ENCODE data around the gene PNCK. TPM values are rescaled to one million over a fixed set of nuclear protein-coding genes. Genes with fewer than 3 reads are reported as not detected.

PNCK gene
- total RNA-seq, 1 experiment from 2014 or later = 0.84 TPM

- TF ChIP-seq ZFX (IDR thresholded peaks at IDR 0.05) = no peak
- no peak for TF ChIP-seq SIN3A (IDR thresholded peaks at IDR 0.05; ENCODE audit: low read depth)
- no peak for TF ChIP-seq TCF7L2 (IDR thresholded peaks at IDR 0.05; ENCODE audit: borderline replicate concordance, extremely low read depth, insufficient read depth, insufficient read length)
- TF ChIP-seq REST (IDR thresholded peaks at IDR 0.05; ENCODE audit: low read depth) = no peak
- no peak for TF ChIP-seq CBX3 (IDR thresholded peaks at IDR 0.05; ENCODE audit: low read depth)
- TF ChIP-seq SRF (IDR thresholded peaks at IDR 0.05; ENCODE audit: low read depth) = no peak
- TF ChIP-seq YY1 (IDR thresholded peaks at IDR 0.05; ENCODE audit: extremely low read depth, insufficient replicate concordance, low read depth, low read length) = no peak
- no peak for TF ChIP-seq JUND (IDR thresholded peaks at IDR 0.05)
- no peak for TF ChIP-seq SP1 (IDR thresholded peaks at IDR 0.05; ENCODE audit: low read depth)
- no peak for TF ChIP-seq CEBPB (IDR thresholded peaks at IDR 0.05; ENCODE audit: low read depth)
- TF ChIP-seq CTCF (IDR thresholded peaks at IDR 0.05 in 2 of 3, conservative IDR thresholded peaks at IDR 0.05 in 1 of 3; ENCODE audit: borderline replicate concordance in 1 of 3, insufficient read depth in 1 of 3, low read depth in 2 of 3, low read length in 2 of 3) = no peak
- TF ChIP-seq MAX (IDR thresholded peaks at IDR 0.05) = no peak
- TF ChIP-seq RAD21 (IDR thresholded peaks at IDR 0.05; ENCODE audit: low read depth) = no peak
- no peak for TF ChIP-seq ZBTB33 (IDR thresholded peaks at IDR 0.05; ENCODE audit: extremely low read depth, insufficient replicate concordance, low read length)
- no peak for TF ChIP-seq EZH2phosphoT487 (IDR thresholded peaks at IDR 0.05; ENCODE audit: borderline replicate concordance)
- no peak for TF ChIP-seq ELF1 (IDR thresholded peaks at IDR 0.05; ENCODE audit: borderline replicate concordance, low read depth)
- TF ChIP-seq ZNF274 (IDR thresholded peaks at IDR 0.05; ENCODE audit: low read depth, low read length) = no peak
- no peak for TF ChIP-seq EGR1 (IDR thresholded peaks at IDR 0.05; ENCODE audit: low read depth)
- TF ChIP-seq EZH2 (IDR thresholded peaks at IDR 0.05) = no peak
- TF ChIP-seq FOSL1 (IDR thresholded peaks at IDR 0.05; ENCODE audit: low read depth) = no peak
- ChIA-PET POLR2A (no interaction called here), CTCF (no interaction called here)
Measured at GRCh38 chrX:153697924-153698865, 24.6 kb upstream of the PNCK start.

More at GRCh38 chrX:153697924-153698865, 24.6 kb upstream of the PNCK start:
- DNase-seq (ENCODE audit: low read depth, low spot score) (no peak), ATAC-seq (no peak)
- no peaks in the 10 kb centered on the region for H3K4me1 ChIP-seq (ENCODE audit: control insufficient read depth in 1 of 2, insufficient read depth in 2 of 2, low read length in 2 of 2)
- no TSS peak for BruUV-seq (replicated peaks)
- no peaks in the 10 kb centered on the region for H3K36me3 ChIP-seq (ENCODE audit: control insufficient read depth in 1 of 2, insufficient read depth in 2 of 2, low read length in 2 of 2)
- H3K9ac ChIP-seq (ENCODE audit: low read length) = no peak overlapping the region
- H3K9me2 ChIP-seq (ENCODE audit: insufficient read depth) = no peaks in the 10 kb centered on the region
- no peaks in the 10 kb centered on the region for H3K27me3 ChIP-seq (ENCODE audit: insufficient read depth, low read length)
- RAD21 ChIA-PET (ENCODE audit: low non-redundant PET in 1 of 2, low total read pairs in 2 of 2, uncharacterized antibody in 2 of 2, unreplicated experiment in 2 of 2) = no interaction called here
- no peak overlapping the region for H3K27ac ChIP-seq (ENCODE audit: low read depth, low read length)
- no peak overlapping the region for H2AFZ ChIP-seq (ENCODE audit: low read depth, low read length, poor library complexity, severe bottlenecking)
- no peaks in the 10 kb centered on the region for H3K9me3 ChIP-seq (ENCODE audit: control insufficient read depth in 1 of 2, insufficient read depth in 1 of 2, low read depth in 1 of 2, low read length in 2 of 2)
- intact Hi-C loops (cut with micrococcal nuclease) = no loop called here
- H3K4me2 ChIP-seq (ENCODE audit: low read length) = no peak overlapping the region
- H3K79me2 ChIP-seq (ENCODE audit: insufficient read depth, low read length) = no peaks in the 10 kb centered on the region
- H3K4me3 ChIP-seq (replicated peaks in 1 of 2; ENCODE audit: low read depth in 1 of 2, low read length in 2 of 2) = no peak overlapping the region
- no peaks in the 10 kb centered on the region for H4K20me1 ChIP-seq (ENCODE audit: insufficient read depth)
